HEK293 (cell line): Measurements from ENCODE around the gene TACC2.

Experiments used
- CTCF ChIA-PET: fragments of 350-600 bp; formaldehyde crosslinking; extraction: SDS; loops from one replicate; lab custom pipeline; 2021; ENCODE audit warnings: antibody characterized with exemption; lab: Yijun Ruan, JAX
- POLR2A ChIA-PET: fragments of 300-600 bp; formaldehyde crosslinking; extraction: SDS; loops from one replicate; lab custom pipeline; 2020; ENCODE audit warnings: antibody characterized with exemption, inconsistent platforms; lab: Yijun Ruan, JAX
- H3K27ac ChIP-seq: fragments of 200-500 bp; sonication (Bioruptor generic); 2 replicates; pipeline ENCODE4 v1.5.1; 2014; ENCODE audit warnings: low read depth, low read length, control low read depth, inconsistent platforms; ENCODE audit errors: extremely low read depth
- H3K36me3 ChIP-seq, 2 experiments: fragments of 200-500 bp in 1 of 2; sonication (Bioruptor generic) in 1 of 2; 1 replicate in 1 of 2; 2 replicates in 1 of 2; pipeline ENCODE4 v1.5.1; 2014 to 2017; ENCODE audit warnings: inconsistent platforms in 2 of 2, low read length in 2 of 2; ENCODE audit not compliant: control insufficient read depth in 2 of 2, insufficient read depth in 1 of 2
- H3K4me1 ChIP-seq: fragments of 200-500 bp; sonication (Bioruptor generic); 2 replicates; pipeline ENCODE4 v1.5.1; 2014; ENCODE audit warnings: mild to moderate bottlenecking, low read length, inconsistent platforms; ENCODE audit not compliant: control insufficient read depth, insufficient read depth
- H3K4me3 ChIP-seq: 2 replicates; pipeline ENCODE4 v1.5.1; 2011; ENCODE audit warnings: low read depth, mild to moderate bottlenecking, control low read depth, low read length, moderate library complexity
- H3K9me3 ChIP-seq: fragments of 200-500 bp; sonication (Bioruptor generic); 2 replicates; pipeline ENCODE4 v1.5.1; 2014; ENCODE audit warnings: low read depth, low read length, inconsistent platforms; ENCODE audit not compliant: control insufficient read depth, insufficient read depth
- EGR2 ChIP-seq: fragments of 450-650 bp; formaldehyde crosslinking; IDR thresholded peaks from 2 replicates; pipeline ENCODE4 v1.5.1; 2016; ENCODE audit warnings: low read depth, missing biosample characterization, missing genetic modification characterization
- GLI4 ChIP-seq: fragments of 450-650 bp; formaldehyde crosslinking; IDR thresholded peaks from 2 replicates; pipeline ENCODE4 v1.5.1; 2016; ENCODE audit warnings: missing biosample characterization, missing genetic modification characterization
- PBX3 ChIP-seq: sonication (generic); formaldehyde crosslinking; IDR thresholded peaks from 2 replicates; pipeline ENCODE4 v1.8.1; 2022; ENCODE audit warnings: mild to moderate bottlenecking, moderate library complexity, missing genetic modification reagents
- SCRT2 ChIP-seq: fragments of 450-650 bp; formaldehyde crosslinking; IDR thresholded peaks from 2 replicates; pipeline ENCODE4 v1.5.1; 2016; ENCODE audit warnings: missing biosample characterization, missing genetic modification characterization
- ZFHX2 ChIP-seq: fragments of 450-650 bp; formaldehyde crosslinking; conservative IDR thresholded peaks from 2 replicates; pipeline ENCODE4 v1.5.1; 2016; ENCODE audit warnings: missing biosample characterization, missing genetic modification characterization
- ZFP37 ChIP-seq: fragments of 450-650 bp; formaldehyde crosslinking; IDR thresholded peaks from 2 replicates; pipeline ENCODE4 v1.5.1; 2016; ENCODE audit warnings: missing biosample characterization, missing genetic modification characterization
- ZFP69B ChIP-seq: fragments of 450-650 bp; formaldehyde crosslinking; IDR thresholded peaks from 2 replicates; pipeline ENCODE4 v1.5.1; 2016; ENCODE audit warnings: missing biosample characterization, missing genetic modification characterization
- ZNF214 ChIP-seq: fragments of 450-650 bp; formaldehyde crosslinking; IDR thresholded peaks from 2 replicates; pipeline ENCODE4 v1.5.1; 2017; ENCODE audit warnings: missing biosample characterization, mild to moderate bottlenecking, missing genetic modification characterization, borderline replicate concordance
- ZNF292 ChIP-seq: fragments of 450-650 bp; formaldehyde crosslinking; IDR thresholded peaks from 2 replicates; pipeline ENCODE4 v1.5.1; 2016; ENCODE audit warnings: low read depth, missing biosample characterization, missing genetic modification characterization, borderline replicate concordance
- ZNF366 ChIP-seq: fragments of 450-650 bp; formaldehyde crosslinking; conservative IDR thresholded peaks from 2 replicates; pipeline ENCODE4 v1.5.1; 2016; ENCODE audit warnings: missing biosample characterization, missing genetic modification characterization
- ZNF558 ChIP-seq: fragments of 450-650 bp; formaldehyde crosslinking; IDR thresholded peaks from 2 replicates; pipeline ENCODE4 v1.5.1; 2016; ENCODE audit warnings: missing biosample characterization, missing genetic modification characterization
- ZNF645 ChIP-seq: fragments of 450-650 bp; formaldehyde crosslinking; IDR thresholded peaks from 2 replicates; pipeline ENCODE4; 2016; ENCODE audit warnings: missing biosample characterization, missing genetic modification characterization
- ZNF654 ChIP-seq: fragments of 450-650 bp; formaldehyde crosslinking; IDR thresholded peaks from 2 replicates; pipeline ENCODE4 v1.5.1; 2016; ENCODE audit warnings: low read depth, missing biosample characterization, missing genetic modification characterization
- ZNF658 ChIP-seq: fragments of 450-650 bp; formaldehyde crosslinking; IDR thresholded peaks from 2 replicates; pipeline ENCODE4; 2016; ENCODE audit warnings: missing biosample characterization, missing genetic modification characterization
- ZSCAN18 ChIP-seq: fragments of 450-650 bp; formaldehyde crosslinking; IDR thresholded peaks from 2 replicates; pipeline ENCODE4 v1.5.1; 2016; ENCODE audit warnings: missing biosample characterization, missing genetic modification characterization
- ZSCAN4 ChIP-seq: fragments of 450-650 bp; formaldehyde crosslinking; IDR thresholded peaks from 2 replicates; pipeline ENCODE4 v1.5.1; 2017; ENCODE audit warnings: missing biosample characterization, missing genetic modification characterization
- TF ChIP-seq, protein P1 (sequence below): fragments of 450-650 bp; formaldehyde crosslinking; IDR thresholded peaks from 2 replicates; pipeline ENCODE4 v1.5.1; 2016; ENCODE audit warnings: missing biosample characterization, missing genetic modification characterization, borderline replicate concordance
- TF ChIP-seq, protein P2 (sequence below): fragments of 450-650 bp; formaldehyde crosslinking; IDR thresholded peaks from 2 replicates; pipeline ENCODE4 v1.5.1; 2016; ENCODE audit warnings: missing biosample characterization, missing genetic modification characterization

TACC2 gene

GRCh38 chr10:122172361-122173008 is 183.5 kb downstream of the TACC2 start:
- CTCF ChIA-PET = interaction anchor here (0.7 kb wide), 1 partner anchor 95 kb away, joined by 4 read pairs; no protein-coding TSS in a partner anchor
- H3K4me1 ChIP-seq = no peaks in the 10 kb centered on the region
- no peak overlapping the region for H3K4me3 ChIP-seq
- no peak for TF ChIP-seq EGR2
- TF ChIP-seq ZNF645 (tag by site-specific recombination) = no peak
- no peaks in the 10 kb centered on the region for H3K9me3 ChIP-seq
- POLR2A ChIA-PET = no interaction called here
- H3K27ac ChIP-seq = no peak overlapping the region
- H3K36me3 ChIP-seq = no peaks in the 10 kb centered on the region

GRCh38 chr10:122173337-122173736 is 184.4 kb downstream of the TACC2 start:
- Histone ChIP-seq H3K36me3 (no peaks in the 10 kb centered on the region), H3K27ac (no peak overlapping the region), H3K4me1 (no peaks in the 10 kb centered on the region), H3K9me3 (no peaks in the 10 kb centered on the region), H3K4me3 (no peak overlapping the region)
- ChIA-PET CTCF (interaction anchor here (0.7 kb wide), 1 partner anchor 94 kb away, joined by 4 read pairs; no protein-coding TSS in a partner anchor), POLR2A (no interaction called here)
- no peak for TF ChIP-seq ZFHX2 (tag by site-specific recombination)
- no peak for TF ChIP-seq ZNF558 (tag by site-specific recombination)
- TF ChIP-seq ZNF366 (tag by site-specific recombination) = no peak
- TF ChIP-seq, protein P1, sequence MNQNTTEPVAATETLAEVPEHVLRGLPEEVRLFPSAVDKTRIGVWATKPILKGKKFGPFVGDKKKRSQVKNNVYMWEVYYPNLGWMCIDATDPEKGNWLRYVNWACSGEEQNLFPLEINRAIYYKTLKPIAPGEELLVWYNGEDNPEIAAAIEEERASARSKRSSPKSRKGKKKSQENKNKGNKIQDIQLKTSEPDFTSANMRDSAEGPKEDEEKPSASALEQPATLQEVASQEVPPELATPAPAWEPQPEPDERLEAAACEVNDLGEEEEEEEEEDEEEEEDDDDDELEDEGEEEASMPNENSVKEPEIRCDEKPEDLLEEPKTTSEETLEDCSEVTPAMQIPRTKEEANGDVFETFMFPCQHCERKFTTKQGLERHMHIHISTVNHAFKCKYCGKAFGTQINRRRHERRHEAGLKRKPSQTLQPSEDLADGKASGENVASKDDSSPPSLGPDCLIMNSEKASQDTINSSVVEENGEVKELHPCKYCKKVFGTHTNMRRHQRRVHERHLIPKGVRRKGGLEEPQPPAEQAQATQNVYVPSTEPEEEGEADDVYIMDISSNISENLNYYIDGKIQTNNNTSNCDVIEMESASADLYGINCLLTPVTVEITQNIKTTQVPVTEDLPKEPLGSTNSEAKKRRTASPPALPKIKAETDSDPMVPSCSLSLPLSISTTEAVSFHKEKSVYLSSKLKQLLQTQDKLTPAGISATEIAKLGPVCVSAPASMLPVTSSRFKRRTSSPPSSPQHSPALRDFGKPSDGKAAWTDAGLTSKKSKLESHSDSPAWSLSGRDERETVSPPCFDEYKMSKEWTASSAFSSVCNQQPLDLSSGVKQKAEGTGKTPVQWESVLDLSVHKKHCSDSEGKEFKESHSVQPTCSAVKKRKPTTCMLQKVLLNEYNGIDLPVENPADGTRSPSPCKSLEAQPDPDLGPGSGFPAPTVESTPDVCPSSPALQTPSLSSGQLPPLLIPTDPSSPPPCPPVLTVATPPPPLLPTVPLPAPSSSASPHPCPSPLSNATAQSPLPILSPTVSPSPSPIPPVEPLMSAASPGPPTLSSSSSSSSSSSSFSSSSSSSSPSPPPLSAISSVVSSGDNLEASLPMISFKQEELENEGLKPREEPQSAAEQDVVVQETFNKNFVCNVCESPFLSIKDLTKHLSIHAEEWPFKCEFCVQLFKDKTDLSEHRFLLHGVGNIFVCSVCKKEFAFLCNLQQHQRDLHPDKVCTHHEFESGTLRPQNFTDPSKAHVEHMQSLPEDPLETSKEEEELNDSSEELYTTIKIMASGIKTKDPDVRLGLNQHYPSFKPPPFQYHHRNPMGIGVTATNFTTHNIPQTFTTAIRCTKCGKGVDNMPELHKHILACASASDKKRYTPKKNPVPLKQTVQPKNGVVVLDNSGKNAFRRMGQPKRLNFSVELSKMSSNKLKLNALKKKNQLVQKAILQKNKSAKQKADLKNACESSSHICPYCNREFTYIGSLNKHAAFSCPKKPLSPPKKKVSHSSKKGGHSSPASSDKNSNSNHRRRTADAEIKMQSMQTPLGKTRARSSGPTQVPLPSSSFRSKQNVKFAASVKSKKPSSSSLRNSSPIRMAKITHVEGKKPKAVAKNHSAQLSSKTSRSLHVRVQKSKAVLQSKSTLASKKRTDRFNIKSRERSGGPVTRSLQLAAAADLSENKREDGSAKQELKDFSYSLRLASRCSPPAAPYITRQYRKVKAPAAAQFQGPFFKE (tag by site-specific recombination) = no peak
- no peak for TF ChIP-seq GLI4 (tag by site-specific recombination)
- no peak for TF ChIP-seq ZSCAN18 (tag by site-specific recombination)
- no peak for TF ChIP-seq ZNF654 (tag by site-specific recombination)
- no peak for TF ChIP-seq ZNF658 (tag by site-specific recombination)
- no peak for TF ChIP-seq ZNF214 (tag by site-specific recombination)
- no peak for TF ChIP-seq ZNF645 (tag by site-specific recombination)
- TF ChIP-seq SCRT2 (tag by site-specific recombination) = no peak
- TF ChIP-seq, protein P2, sequence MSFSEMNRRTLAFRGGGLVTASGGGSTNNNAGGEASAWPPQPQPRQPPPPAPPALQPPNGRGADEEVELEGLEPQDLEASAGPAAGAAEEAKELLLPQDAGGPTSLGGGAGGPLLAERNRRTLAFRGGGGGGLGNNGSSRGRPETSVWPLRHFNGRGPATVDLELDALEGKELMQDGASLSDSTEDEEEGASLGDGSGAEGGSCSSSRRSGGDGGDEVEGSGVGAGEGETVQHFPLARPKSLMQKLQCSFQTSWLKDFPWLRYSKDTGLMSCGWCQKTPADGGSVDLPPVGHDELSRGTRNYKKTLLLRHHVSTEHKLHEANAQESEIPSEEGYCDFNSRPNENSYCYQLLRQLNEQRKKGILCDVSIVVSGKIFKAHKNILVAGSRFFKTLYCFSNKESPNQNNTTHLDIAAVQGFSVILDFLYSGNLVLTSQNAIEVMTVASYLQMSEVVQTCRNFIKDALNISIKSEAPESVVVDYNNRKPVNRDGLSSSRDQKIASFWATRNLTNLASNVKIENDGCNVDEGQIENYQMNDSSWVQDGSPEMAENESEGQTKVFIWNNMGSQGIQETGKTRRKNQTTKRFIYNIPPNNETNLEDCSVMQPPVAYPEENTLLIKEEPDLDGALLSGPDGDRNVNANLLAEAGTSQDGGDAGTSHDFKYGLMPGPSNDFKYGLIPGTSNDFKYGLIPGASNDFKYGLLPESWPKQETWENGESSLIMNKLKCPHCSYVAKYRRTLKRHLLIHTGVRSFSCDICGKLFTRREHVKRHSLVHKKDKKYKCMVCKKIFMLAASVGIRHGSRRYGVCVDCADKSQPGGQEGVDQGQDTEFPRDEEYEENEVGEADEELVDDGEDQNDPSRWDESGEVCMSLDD = no peak
- no peak for TF ChIP-seq EGR2
- TF ChIP-seq ZSCAN4 (tag by site-specific recombination) = no peak
- TF ChIP-seq ZNF292 = no peak
- TF ChIP-seq ZFP69B (tag by site-specific recombination) = no peak
- no peak for TF ChIP-seq PBX3 (CRISPR knock-in tag)
- no peak for TF ChIP-seq ZFP37
